Spleen (tissue), 13 donors: Measurements from ENCODE around the gene PSPN. TPM values are rescaled to one million over a fixed set of nuclear protein-coding genes. Genes with fewer than 3 reads are reported as not detected.

Source experiments
- DNase-seq: peaks from one replicate; pipeline ENCODE4 v3.0.0-alpha.2; 2020
- H3K27ac ChIP-seq, 8 donors: fragments of 200-600 bp; sonication (generic) in 7 of 8; 1 replicate in 4 of 8; 2 replicates in 4 of 8; pipeline versions ENCODE4 v1.5.0 to v1.8.0; 2016 to 2021; ENCODE audit warnings: inconsistent platforms in 4 of 8, mild to moderate bottlenecking in 4 of 8, moderate library complexity in 1 of 8
- H3K27me3 ChIP-seq, 7 donors: fragments of 200-600 bp; sonication (generic) in 6 of 7; replicated peaks in 1 of 7; 1 replicate in 4 of 7; 2 replicates in 3 of 7; pipeline versions ENCODE4 v1.5.0 to v1.8.0; 2016 to 2021; ENCODE audit warnings: inconsistent platforms in 3 of 7, mild to moderate bottlenecking in 1 of 7
- H3K36me3 ChIP-seq, 6 donors: fragments of 200-600 bp; sonication (generic) in 5 of 6; 1 replicate in 4 of 6; 2 replicates in 2 of 6; pipeline versions ENCODE4 v1.5.0 to v1.8.0; 2016 to 2021; ENCODE audit warnings: inconsistent platforms in 2 of 6
- H3K4me1 ChIP-seq, 6 donors: fragments of 200-600 bp; sonication (generic) in 5 of 6; 1 replicate in 3 of 6; 2 replicates in 3 of 6; pipeline versions ENCODE4 v1.5.0 to v1.8.0; 2016 to 2021; ENCODE audit warnings: inconsistent platforms in 3 of 6
- H3K4me3 ChIP-seq, 8 donors: fragments of 200-600 bp; sonication (generic) in 7 of 8; 1 replicate in 4 of 8; 2 replicates in 4 of 8; pipeline versions ENCODE4 v1.5.0 to v1.8.0; 2016 to 2021; ENCODE audit warnings: inconsistent platforms in 4 of 8, mild to moderate bottlenecking in 4 of 8, moderate library complexity in 2 of 8
- H3K9me3 ChIP-seq, 8 donors: fragments of 200-600 bp; sonication (generic) in 7 of 8; 1 replicate in 4 of 8; 2 replicates in 4 of 8; pipeline versions ENCODE4 v1.5.0 to v1.8.0; 2016 to 2021; ENCODE audit warnings: inconsistent platforms in 4 of 8
- POLR2A ChIP-seq, 3 donors: fragments of 450-650 bp; IDR thresholded peaks; one replicate each; pipeline ENCODE4 v1.5.1; 2017; ENCODE audit warnings: antibody characterized with exemption in 3 of 3, mild to moderate bottlenecking in 1 of 3
- POLR2AphosphoS5 ChIP-seq, 3 donors: sonication (generic); formaldehyde crosslinking; IDR thresholded peaks; one replicate each; pipeline ENCODE4 v1.5.1; 2017; ENCODE audit warnings: antibody characterized with exemption in 3 of 3
- WGBS, 5 donors: extraction: QIAGEN DNeasy Blood & Tissue Kit in 3 of 5; methylation state at CpG; one replicate each; pipeline versions ENCODE4 v1.1.5 to v1.1.7; 2013 to 2018; 5-methylcytosine and 5-hydroxymethylcytosine counted together
- intact Hi-C: fragments of 100-400 bp; cut with DNase I; formaldehyde crosslinking; loops from one replicate; pipeline ENCODE4 v1.15.0; 2023; ENCODE audit warnings: low total_unique reads
- long read RNA-seq, 2 donors: transcript quantifications; one replicate each; lab custom pipeline, GENCODE V29; 2026
- polyA plus RNA-seq, 3 donors: library from polyadenylated mRNA; stranded (reverse); fragments of 200-250 nt; gene quantifications; one replicate each; pipeline ENCODE4 v1.2.1, GENCODE V29; 2013
- total RNA-seq, 7 donors: library from RNA; depleted of rRNA in 3 of 7; stranded (reverse); fragments of >200 nt in 3 of 7; fragmentation: NEBNext Ultra II Directional in 4 of 7; extraction: Animal tissue kit (Norgen Biotek cat#: 25700) in 4 of 7; gene quantifications; one replicate each; pipeline versions ENCODE4 v1.1.0 to v1.2.1, GENCODE V29; 2016 to 2021
- TF ChIP-seq, protein P1 (sequence below), 11 experiments: fragments of 200-600 bp in 7 of 11; fragments of 450-650 bp in 4 of 11; sonication (generic) in 4 of 11; IDR thresholded peaks in 8 of 11; conservative IDR thresholded peaks in 3 of 11; 1 replicate in 7 of 11; 2 replicates in 4 of 11; pipeline versions ENCODE4 v1.4.0 to v1.8.0; 2016 to 2021; ENCODE audit warnings: antibody characterized with exemption in 11 of 11, inconsistent platforms in 4 of 11, mild to moderate bottlenecking in 1 of 11
- donor health status: healthy with polysubstance abuse.
- donor health status: DM: no; HTN: no; CAD: no; lungs with moderate emphysema.
- donor health status: DM: no; HTN: no; CAD: no.
- donor health status: Bipolar disorder and iron deficiency.
- donor health status: healthy.
- donor health status: DM: no; HTN: no; CAD: no.
- donor health status: DM: yes; HTN: yes; CAD: no.

The PSPN gene, protein sequence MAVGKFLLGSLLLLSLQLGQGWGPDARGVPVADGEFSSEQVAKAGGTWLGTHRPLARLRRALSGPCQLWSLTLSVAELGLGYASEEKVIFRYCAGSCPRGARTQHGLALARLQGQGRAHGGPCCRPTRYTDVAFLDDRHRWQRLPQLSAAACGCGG
- 1 to 10 TPM; 1.3 to 2.2 (median 1.9) TPM for total RNA-seq
- 1 to 10 TPM in 1 of 3 donors, under 1 TPM in 2; 0.43 to 1.2 (median 0.53) TPM for polyA plus RNA-seq
- long read RNA-seq, donor 1, transcript PSPN-202 (1 exons, 3,911 nt) = major isoform, 8 of 8 reads
- long read RNA-seq, donor 1, partial matches to known transcripts = 0 of 8 reads
- long read RNA-seq, donor 1, other reads (novel, unspliced or antisense) = 0 of 8 reads
- long read RNA-seq, donor 2, partial matches to known transcripts = 0 of 4 reads
- long read RNA-seq, donor 2, other reads (novel, unspliced or antisense) = 0 of 4 reads

DNA sequence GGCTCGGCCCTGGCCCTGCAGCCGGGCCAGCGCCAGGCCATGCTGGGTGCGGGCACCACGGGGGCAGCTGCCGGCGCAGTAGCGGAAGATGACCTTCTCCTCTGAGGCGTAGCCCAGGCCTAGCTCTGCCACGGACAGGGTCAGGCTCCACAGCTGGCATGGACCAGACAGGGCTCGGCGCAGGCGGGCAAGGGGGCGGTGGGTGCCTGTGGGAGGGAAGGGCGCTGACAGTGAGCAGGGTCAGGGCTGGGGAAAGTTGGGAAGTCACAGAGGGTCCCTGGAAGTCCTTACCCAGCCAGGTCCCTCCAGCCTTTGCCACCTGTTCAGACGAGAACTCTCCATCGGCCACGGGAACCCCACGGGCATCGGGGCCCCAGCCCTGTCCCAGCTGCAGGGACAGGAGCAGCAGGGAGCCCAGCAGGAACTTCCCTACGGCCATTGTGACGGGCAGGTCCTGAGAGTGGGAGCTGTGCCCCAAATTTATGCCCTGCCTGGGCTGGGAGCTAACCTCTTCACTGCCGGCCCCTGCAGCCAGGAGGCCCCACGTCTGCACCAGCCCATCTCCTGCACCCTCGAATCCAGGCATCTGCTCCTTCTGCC lies at the start of gene PSPN:
Gene PSPN, minus strand, starts transcription at position 523 of the 600 bp plus-strand sequence. Its CDS starts 84 bp downstream, at position 439.
- Histone ChIP-seq H3K36me3 (peaks cover 5 to 45% (median 20%) of the 10 kb centered on the region in 6 donors), H3K4me1 (peaks cover 5 to 20% (median 15%) of the 10 kb centered on the region in 6 donors), H3K4me3 (no peak within 1 kb of the TSS), H3K27me3 (no peaks in the 10 kb centered on the region), H3K27ac (no peak within 1 kb of the TSS), H3K9me3 (peaks cover 0 to 5% (median 0%) of the 10 kb centered on the region in 8 donors)
- WGBS, 5 donors = 87 to 92% (median 90%) methylated on average over 7 to 25 of the region's 25 CpGs
- TF ChIP-seq POLR2A (IDR thresholded peaks at IDR 0.05) (no peak), POLR2AphosphoS5 (IDR thresholded peaks at IDR 0.05) (peak in 1 of 3 donors; percentile 36)
- TF ChIP-seq, protein P1, sequence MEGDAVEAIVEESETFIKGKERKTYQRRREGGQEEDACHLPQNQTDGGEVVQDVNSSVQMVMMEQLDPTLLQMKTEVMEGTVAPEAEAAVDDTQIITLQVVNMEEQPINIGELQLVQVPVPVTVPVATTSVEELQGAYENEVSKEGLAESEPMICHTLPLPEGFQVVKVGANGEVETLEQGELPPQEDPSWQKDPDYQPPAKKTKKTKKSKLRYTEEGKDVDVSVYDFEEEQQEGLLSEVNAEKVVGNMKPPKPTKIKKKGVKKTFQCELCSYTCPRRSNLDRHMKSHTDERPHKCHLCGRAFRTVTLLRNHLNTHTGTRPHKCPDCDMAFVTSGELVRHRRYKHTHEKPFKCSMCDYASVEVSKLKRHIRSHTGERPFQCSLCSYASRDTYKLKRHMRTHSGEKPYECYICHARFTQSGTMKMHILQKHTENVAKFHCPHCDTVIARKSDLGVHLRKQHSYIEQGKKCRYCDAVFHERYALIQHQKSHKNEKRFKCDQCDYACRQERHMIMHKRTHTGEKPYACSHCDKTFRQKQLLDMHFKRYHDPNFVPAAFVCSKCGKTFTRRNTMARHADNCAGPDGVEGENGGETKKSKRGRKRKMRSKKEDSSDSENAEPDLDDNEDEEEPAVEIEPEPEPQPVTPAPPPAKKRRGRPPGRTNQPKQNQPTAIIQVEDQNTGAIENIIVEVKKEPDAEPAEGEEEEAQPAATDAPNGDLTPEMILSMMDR (IDR thresholded peaks at IDR 0.05 in 8 of 11, conservative IDR thresholded peaks at IDR 0.05 in 3 of 11) = no peak
- no peak for DNase-seq
- intact Hi-C loops = no loop called here

DNA sequence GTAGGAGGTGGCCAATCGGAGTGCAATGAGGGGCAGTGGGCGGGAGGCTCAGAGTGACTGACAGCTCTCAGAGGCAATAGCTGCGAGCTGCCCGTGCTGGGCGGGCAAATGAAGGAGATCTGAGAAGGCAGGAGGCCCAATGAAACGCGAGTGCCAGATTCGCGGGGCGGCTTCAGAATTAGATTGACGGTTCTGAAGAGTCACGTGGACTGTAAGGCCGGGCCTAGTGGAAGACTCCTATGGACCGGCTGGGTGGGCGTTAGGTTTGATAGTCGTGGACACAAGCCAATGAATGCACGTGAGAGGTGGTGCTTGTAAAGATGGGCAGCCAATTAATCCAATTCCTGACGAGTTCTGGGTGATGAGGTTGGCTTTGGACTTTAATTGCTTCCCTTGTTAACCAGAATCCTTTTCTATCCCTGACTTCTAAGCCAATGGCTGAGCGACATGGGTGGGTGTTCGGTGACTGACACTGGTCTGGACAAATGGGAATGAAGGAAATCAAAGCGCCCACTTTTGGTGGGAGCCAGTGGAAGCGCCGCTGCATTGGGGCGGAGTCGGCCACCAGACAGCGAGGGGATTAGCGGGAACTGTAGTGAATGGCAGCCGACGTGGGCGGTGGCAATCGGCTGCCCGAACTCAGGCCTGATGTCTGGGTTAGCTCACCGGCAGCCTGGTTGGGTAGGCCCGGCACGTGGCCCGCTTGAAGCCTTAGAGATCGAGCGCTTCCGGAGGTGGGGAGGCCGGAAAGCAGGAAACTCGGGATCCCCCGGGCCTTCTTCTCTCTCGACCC lies 49.4 kb upstream of the PSPN start:
- Histone ChIP-seq H3K4me3 (peak overlapping the region in 7 of 8 donors; percentile 24 to 91 (median 72)), H3K36me3 (peaks cover 0 to 22% (median 14%) of the 10 kb centered on the region in 6 donors), H3K27ac (peak overlapping the region; percentile 70 to 91 (median 88)), H3K9me3 (no peaks in the 10 kb centered on the region), H3K27me3 (no peaks in the 10 kb centered on the region), H3K4me1 (peaks cover 12 to 54% (median 34%) of the 10 kb centered on the region in 6 donors)
- TF ChIP-seq POLR2AphosphoS5 (IDR thresholded peaks at IDR 0.05) (peak; percentile 78 to 80 (median 79)), POLR2A (IDR thresholded peaks at IDR 0.05) (no peak)
- TF ChIP-seq, protein P1 (IDR thresholded peaks at IDR 0.05 in 8 of 11, conservative IDR thresholded peaks at IDR 0.05 in 3 of 11) = peak in 3 of 11 experiments; percentile 18 to 36 (median 27)
- DNase-seq = peak; percentile 98
- 2 to 7% (median 3%) methylated on average over 43 of the region's 43 CpGs for WGBS, 5 donors
- intact Hi-C loops = no loop called here

DNA sequence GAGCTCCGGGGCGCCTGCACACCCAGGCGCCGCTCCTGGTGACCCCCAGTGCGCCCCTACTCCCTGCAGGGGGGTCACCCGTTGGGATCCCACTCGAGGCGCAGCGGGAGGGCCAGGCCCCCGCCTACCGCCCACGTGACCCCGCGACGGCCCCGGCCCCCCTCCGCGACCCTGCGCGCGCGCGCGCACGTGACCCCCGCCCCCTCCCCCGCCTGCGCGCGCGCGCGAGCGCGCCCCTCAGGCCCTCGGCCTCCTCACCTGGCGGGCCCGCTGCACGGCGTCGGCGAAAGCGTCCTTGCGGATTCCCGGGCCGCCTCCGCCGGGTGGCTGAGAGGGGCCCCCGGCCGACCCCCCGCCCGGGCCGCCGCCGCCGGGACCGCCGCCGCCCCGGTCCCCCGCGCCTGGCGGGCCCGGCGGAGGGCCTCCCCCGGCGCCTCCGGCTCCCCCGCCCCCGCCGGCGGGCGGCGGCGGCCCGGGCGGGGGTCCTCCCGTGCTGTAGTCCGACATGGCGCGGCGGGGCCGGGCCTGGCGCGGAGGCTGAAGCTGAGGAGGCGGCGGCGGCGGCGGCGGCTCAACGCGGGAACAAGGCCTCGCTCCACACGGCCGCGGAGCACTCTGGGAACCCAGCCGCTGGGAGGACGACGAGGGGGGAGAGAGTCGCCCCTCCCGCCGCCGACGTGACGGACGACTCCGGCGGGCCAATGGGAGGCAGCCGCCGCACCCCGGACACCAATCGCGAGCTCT lies 48.6 kb upstream of the PSPN start, which contains the start of gene KHSRP:
Gene KHSRP, minus strand, starts transcription at position 617 of the 744 bp plus-strand sequence. Its CDS starts 110 bp downstream, at position 507.
- Histone ChIP-seq H3K36me3 (peaks cover 0 to 30% (median 22%) of the 10 kb centered on the region in 6 donors), H3K9me3 (no peaks in the 10 kb centered on the region), H3K27me3 (no peaks in the 10 kb centered on the region), H3K27ac (peak within 1 kb of the TSS; percentile 70 to 91 (median 88)), H3K4me3 (peak within 1 kb of the TSS; percentile 52 to 91 (median 70)), H3K4me1 (peaks cover 12 to 58% (median 34%) of the 10 kb centered on the region in 6 donors)
- WGBS, 5 donors = 0 to 1% (median 1%) methylated on average over 17 to 114 of the region's 114 CpGs
- intact Hi-C loops = no loop called here
- TF ChIP-seq, protein P1 (IDR thresholded peaks at IDR 0.05 in 8 of 11, conservative IDR thresholded peaks at IDR 0.05 in 3 of 11) = no peak
- TF ChIP-seq POLR2A (IDR thresholded peaks at IDR 0.05) = peak in 1 of 3 donors; percentile 76
- TF ChIP-seq POLR2AphosphoS5 (IDR thresholded peaks at IDR 0.05) = peak; percentile 93 to 95 (median 93)
- no peak for DNase-seq
